GM23338 (cell line): ENCODE measurements around the gene BCOR. TPM values are rescaled to one million over a fixed set of nuclear protein-coding genes. Genes with fewer than 3 reads are reported as not detected.

Experiments used
- ATAC-seq: fragments of 200-7000 bp; cut with Tn5 transposase; 3 replicates; pipeline ENCODE4 v1.9.1; 2020
- DNase-seq: peaks from one replicate; pipeline ENCODE4 v3.0.0-alpha.2; 2015; ENCODE audit warnings: low spot score
- H2AFZ ChIP-seq: fragments of 200-600 bp; sonication (generic); 2 replicates; pipeline ENCODE4 v1.8.0; 2016; ENCODE audit warnings: antibody characterized with exemption, mild to moderate bottlenecking, moderate library complexity
- H3F3A ChIP-seq: fragments of 200-600 bp; sonication (generic); replicated peaks from 2 replicates; pipeline ENCODE4 v1.8.0; 2017; ENCODE audit warnings: antibody characterized with exemption, mixed run types, low read depth
- H3K27ac ChIP-seq: fragments of 200-600 bp; sonication (generic); 2 replicates; pipeline ENCODE4 v1.6.1; 2016; ENCODE audit warnings: low read depth
- H3K27me3 ChIP-seq: fragments of 200-600 bp; sonication (generic); 2 replicates; pipeline ENCODE4 v1.8.0; 2016; ENCODE audit warnings: mild to moderate bottlenecking, mixed run types, moderate library complexity; ENCODE audit not compliant: insufficient read depth
- H3K36me3 ChIP-seq: fragments of 200-600 bp; sonication (generic); 2 replicates; pipeline ENCODE4 v1.8.0; 2016; ENCODE audit warnings: mild to moderate bottlenecking; ENCODE audit not compliant: insufficient read depth
- H3K4me1 ChIP-seq: fragments of 200-600 bp; sonication (generic); 2 replicates; pipeline ENCODE4 v1.8.0; 2016; ENCODE audit warnings: mild to moderate bottlenecking, moderate library complexity; ENCODE audit not compliant: insufficient read depth
- H3K4me2 ChIP-seq: fragments of 200-600 bp; sonication (generic); 2 replicates; pipeline ENCODE4 v1.7.1; 2017; ENCODE audit warnings: mixed run types
- H3K4me3 ChIP-seq: fragments of 200-600 bp; sonication (generic); 2 replicates; pipeline ENCODE4 v1.6.1; 2016; ENCODE audit warnings: mixed run types
- H3K79me2 ChIP-seq: fragments of 200-600 bp; sonication (generic); replicated peaks from 2 replicates; pipeline ENCODE4 v1.8.0; 2017; ENCODE audit warnings: mild to moderate bottlenecking; ENCODE audit not compliant: insufficient read depth
- H3K9me2 ChIP-seq: fragments of 200-600 bp; sonication (generic); 2 replicates; pipeline ENCODE4 v1.8.0; 2017; ENCODE audit not compliant: insufficient read depth
- H4K20me1 ChIP-seq: fragments of 200-600 bp; sonication (generic); replicated peaks from 2 replicates; pipeline ENCODE4 v1.8.0; 2017; ENCODE audit warnings: mild to moderate bottlenecking; ENCODE audit not compliant: insufficient read depth
- H3K27ac Mint-ChIP-seq: 2 replicates; pipeline ENCODE4 v1.8.0; 2020; ENCODE audit warnings: inconsistent platforms, mild to moderate bottlenecking, moderate library complexity, mixed read lengths
- H3K27me3 Mint-ChIP-seq: 3 replicates; pipeline ENCODE4 v1.8.0; 2022; ENCODE audit warnings: low read depth, mild to moderate bottlenecking, moderate library complexity, mixed read lengths, inconsistent platforms; ENCODE audit not compliant: insufficient read depth, poor library complexity
- H3K36me3 Mint-ChIP-seq: 3 replicates; pipeline ENCODE4 v1.8.0; 2021; ENCODE audit warnings: low read depth, mild to moderate bottlenecking, inconsistent platforms, moderate library complexity, mixed read lengths
- H3K4me1 Mint-ChIP-seq: 3 replicates; pipeline ENCODE4 v1.8.0; 2020; ENCODE audit warnings: mild to moderate bottlenecking, inconsistent platforms, mixed read lengths
- H3K4me3 Mint-ChIP-seq: 3 replicates; pipeline ENCODE4 v1.8.0; 2021; ENCODE audit warnings: moderate library complexity, mild to moderate bottlenecking, inconsistent platforms, mixed read lengths
- H3K9me3 Mint-ChIP-seq: 3 replicates; pipeline ENCODE4 v1.8.0; 2020; ENCODE audit warnings: moderate library complexity, mild to moderate bottlenecking, inconsistent platforms, mixed read lengths
- CTCF ChIP-seq, 2 experiments: fragments of 200-600 bp in 1 of 2; sonication (generic) in 1 of 2; conservative IDR thresholded peaks; 2 replicates each; pipeline versions ENCODE4 v1.5.1 to v1.6.1; 2016 to 2017; ENCODE audit warnings: antibody characterized with exemption in 2 of 2, low read depth in 2 of 2, mild to moderate bottlenecking in 2 of 2, moderate library complexity in 1 of 2
- EZH2 ChIP-seq: fragments of 200-600 bp; sonication (generic); IDR thresholded peaks from one replicate; pipeline ENCODE4 v1.8.0; 2017; ENCODE audit warnings: antibody characterized with exemption, mild to moderate bottlenecking, low read depth; ENCODE audit not compliant: unreplicated experiment
- polyA plus RNA-seq: library from polyadenylated mRNA; unstranded; fragments of >200 nt; fragmentation: Nextera tagmentation; extraction: Ambion mirVana; gene quantifications from 2 replicates; pipeline ENCODE4 v1.2.1, GENCODE V29; 2016
- total RNA-seq: library from RNA; depleted of rRNA; stranded (reverse); fragments of >200 nt; shearing (Covaris generic); gene quantifications from 2 replicates; pipeline ENCODE4 v1.2.3, GENCODE V29; 2014
- TF ChIP-seq, protein P1 (sequence below): IDR thresholded peaks from one replicate; pipeline ENCODE4 v1.6.1; 2018; ENCODE audit warnings: antibody characterized with exemption; ENCODE audit not compliant: unreplicated experiment

The BCOR gene
- total and polyA plus RNA-seq, 2 experiments from 2014 or later: 25.5 to 60.8 TPM

- TF ChIP-seq CTCF (conservative IDR thresholded peaks at IDR 0.05; ENCODE audit: low read depth in 2 of 2): no peak
- TF ChIP-seq, protein P1, sequence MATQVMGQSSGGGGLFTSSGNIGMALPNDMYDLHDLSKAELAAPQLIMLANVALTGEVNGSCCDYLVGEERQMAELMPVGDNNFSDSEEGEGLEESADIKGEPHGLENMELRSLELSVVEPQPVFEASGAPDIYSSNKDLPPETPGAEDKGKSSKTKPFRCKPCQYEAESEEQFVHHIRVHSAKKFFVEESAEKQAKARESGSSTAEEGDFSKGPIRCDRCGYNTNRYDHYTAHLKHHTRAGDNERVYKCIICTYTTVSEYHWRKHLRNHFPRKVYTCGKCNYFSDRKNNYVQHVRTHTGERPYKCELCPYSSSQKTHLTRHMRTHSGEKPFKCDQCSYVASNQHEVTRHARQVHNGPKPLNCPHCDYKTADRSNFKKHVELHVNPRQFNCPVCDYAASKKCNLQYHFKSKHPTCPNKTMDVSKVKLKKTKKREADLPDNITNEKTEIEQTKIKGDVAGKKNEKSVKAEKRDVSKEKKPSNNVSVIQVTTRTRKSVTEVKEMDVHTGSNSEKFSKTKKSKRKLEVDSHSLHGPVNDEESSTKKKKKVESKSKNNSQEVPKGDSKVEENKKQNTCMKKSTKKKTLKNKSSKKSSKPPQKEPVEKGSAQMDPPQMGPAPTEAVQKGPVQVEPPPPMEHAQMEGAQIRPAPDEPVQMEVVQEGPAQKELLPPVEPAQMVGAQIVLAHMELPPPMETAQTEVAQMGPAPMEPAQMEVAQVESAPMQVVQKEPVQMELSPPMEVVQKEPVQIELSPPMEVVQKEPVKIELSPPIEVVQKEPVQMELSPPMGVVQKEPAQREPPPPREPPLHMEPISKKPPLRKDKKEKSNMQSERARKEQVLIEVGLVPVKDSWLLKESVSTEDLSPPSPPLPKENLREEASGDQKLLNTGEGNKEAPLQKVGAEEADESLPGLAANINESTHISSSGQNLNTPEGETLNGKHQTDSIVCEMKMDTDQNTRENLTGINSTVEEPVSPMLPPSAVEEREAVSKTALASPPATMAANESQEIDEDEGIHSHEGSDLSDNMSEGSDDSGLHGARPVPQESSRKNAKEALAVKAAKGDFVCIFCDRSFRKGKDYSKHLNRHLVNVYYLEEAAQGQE: no peak
Measured at GRCh38 chrX:40108162-40108958, 10.6 kb upstream of the BCOR start (continued).

DNA sequence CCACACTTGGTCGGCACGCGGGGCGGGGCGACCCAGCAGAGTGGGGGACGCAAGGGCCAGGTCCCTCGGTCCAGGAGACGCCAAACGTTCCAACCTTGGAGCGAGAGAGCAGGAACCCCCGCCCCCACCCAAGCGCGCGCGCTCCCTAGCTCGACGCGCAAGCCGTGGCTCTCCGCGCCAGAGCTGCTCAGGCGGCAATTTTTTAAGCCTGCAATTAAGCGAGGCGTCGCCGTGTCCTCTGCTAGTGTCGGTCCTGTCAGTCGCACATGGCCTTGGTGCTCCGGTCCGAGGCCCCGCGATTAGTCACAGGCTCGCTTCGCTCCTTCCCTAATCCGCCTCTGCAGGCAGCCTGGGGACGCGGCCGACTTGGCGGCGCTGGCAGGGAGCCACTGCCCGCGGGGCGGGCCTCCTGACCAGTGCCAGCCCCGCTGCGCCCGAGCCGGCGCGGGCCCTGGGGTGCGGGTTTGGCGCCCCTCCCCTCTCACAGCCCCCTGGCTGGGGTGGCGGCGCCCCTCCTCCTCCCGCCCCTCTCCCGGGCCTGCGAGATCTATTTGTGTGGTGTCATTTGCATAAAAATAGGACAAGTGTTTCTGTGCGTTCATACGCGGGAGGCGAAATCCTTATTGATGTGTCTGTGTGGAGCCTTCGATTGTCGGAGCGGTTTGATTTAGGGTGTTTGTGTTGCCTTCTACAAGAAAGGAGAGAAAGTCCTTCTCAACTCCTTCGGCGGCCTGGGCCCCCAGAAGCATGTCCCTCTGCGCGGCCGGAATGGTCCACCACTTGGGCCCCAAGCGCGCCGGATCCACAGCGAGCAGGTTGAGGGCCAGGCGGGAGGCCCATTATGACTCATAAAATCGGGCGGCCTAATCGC, 9.8 kb upstream of the BCOR start:
- no peaks in the 10 kb centered on the region for H3F3A ChIP-seq
- H3K79me2 ChIP-seq: peaks cover 18% of the 10 kb centered on the region
- peak overlapping the region; percentile 85 for H3K4me2 ChIP-seq
- no peak for TF ChIP-seq CTCF (conservative IDR thresholded peaks at IDR 0.05; ENCODE audit: low read depth in 2 of 2)
- peak; percentile 40 for TF ChIP-seq EZH2
- peak overlapping the region; percentile 82 for H3K4me3 Mint-ChIP-seq
- DNase-seq (peak; percentile 44), ATAC-seq (peak; percentile 6)
- peaks cover 18% of the 10 kb centered on the region for H3K4me1 ChIP-seq
- peak overlapping the region; percentile 63 for H3K4me3 ChIP-seq
- H3K4me1 Mint-ChIP-seq: peaks cover 26% of the 10 kb centered on the region
- H3K9me2 ChIP-seq: no peaks in the 10 kb centered on the region
- no peak overlapping the region for H3K27ac ChIP-seq
- H3K27me3 ChIP-seq: peaks cover 46% of the 10 kb centered on the region
- H3K27ac Mint-ChIP-seq: no peak overlapping the region
- no peak overlapping the region for H2AFZ ChIP-seq
- H3K27me3 Mint-ChIP-seq: peaks cover 34% of the 10 kb centered on the region
- no peaks in the 10 kb centered on the region; the same call in 1 of the 2 replicates for H4K20me1 ChIP-seq
- H3K36me3 Mint-ChIP-seq: no peaks in the 10 kb centered on the region
- no peaks in the 10 kb centered on the region; the same call in 2 of the 3 replicates for H3K9me3 Mint-ChIP-seq
- H3K36me3 ChIP-seq: no peaks in the 10 kb centered on the region
